NCI-H2029 treated with DMSO at 0.1 percent for 48 hours (cell line): ENCODE measurements around the gene VCL.
"Not testable (repeated sequence)": the region's sequence is repeated elsewhere in the genome, so short reads cannot be mapped to it uniquely, and the experiment has no call there.

Source experiments
- DNase-seq: peaks from one replicate; lab custom pipeline; 2025; lab: John Stamatoyannopoulos, UW

Gene VCL

GRCh38 chr10:74006269-74006668 lies 8.4 kb downstream of the VCL start:
- DNase-seq, result no peak

- DNase-seq, result no peak
Measured at GRCh38 chr10:74008212-74008731, 10.4 kb downstream of the VCL start.

GRCh38 chr10:74011017-74011416 lies 13.1 kb downstream of the VCL start:
- no peak for DNase-seq

GRCh38 chr10:74011770-74012169 lies 13.9 kb downstream of the VCL start:
- DNase-seq, result no peak

- DNase-seq, result no peak
Measured at GRCh38 chr10:74012480-74012879, 14.6 kb downstream of the VCL start.

GRCh38 chr10:74013004-74013403 lies 15.1 kb downstream of the VCL start:
- no peak for DNase-seq

GRCh38 chr10:74014574-74014973 lies 16.7 kb downstream of the VCL start:
- DNase-seq, result not testable (repeated sequence)

GRCh38 chr10:74018241-74018640 lies 20.3 kb downstream of the VCL start:
- no peak for DNase-seq

GRCh38 chr10:74021248-74022055 lies 23.5 kb downstream of the VCL start:
- DNase-seq, result no peak

- no peak for DNase-seq
Measured at GRCh38 chr10:74022926-74023629, 25.2 kb downstream of the VCL start.

GRCh38 chr10:74024600-74024999 lies 26.7 kb downstream of the VCL start:
- no peak for DNase-seq

- DNase-seq, result no peak
Measured at GRCh38 chr10:74025380-74025978, 27.6 kb downstream of the VCL start.

- no peak for DNase-seq
Measured at GRCh38 chr10:74026428-74027015, 28.6 kb downstream of the VCL start.

- DNase-seq, result no peak
Measured at GRCh38 chr10:74027702-74028101, 29.8 kb downstream of the VCL start.

GRCh38 chr10:74029943-74030342 lies 32.0 kb downstream of the VCL start:
- no peak for DNase-seq

GRCh38 chr10:74032208-74032607 lies 34.3 kb downstream of the VCL start:
- DNase-seq, result not testable (repeated sequence)

- DNase-seq, result no peak
Measured at GRCh38 chr10:74032900-74033655, 35.2 kb downstream of the VCL start.

- DNase-seq, result no peak
Measured at GRCh38 chr10:74033702-74034101, 35.8 kb downstream of the VCL start.

- DNase-seq, result no peak
Measured at GRCh38 chr10:74034301-74034700, 36.4 kb downstream of the VCL start.

- DNase-seq, result no peak
Measured at GRCh38 chr10:74035303-74035702, 37.4 kb downstream of the VCL start.

- no peak for DNase-seq
Measured at GRCh38 chr10:74036474-74036873, 38.6 kb downstream of the VCL start.
